ENCODE data around the gene KIAA1614.
"Not testable (repeated sequence)": the region's sequence is repeated elsewhere in the genome, so short reads cannot be mapped to it uniquely, and the experiment has no call there.

The KIAA1614 gene

DNA sequence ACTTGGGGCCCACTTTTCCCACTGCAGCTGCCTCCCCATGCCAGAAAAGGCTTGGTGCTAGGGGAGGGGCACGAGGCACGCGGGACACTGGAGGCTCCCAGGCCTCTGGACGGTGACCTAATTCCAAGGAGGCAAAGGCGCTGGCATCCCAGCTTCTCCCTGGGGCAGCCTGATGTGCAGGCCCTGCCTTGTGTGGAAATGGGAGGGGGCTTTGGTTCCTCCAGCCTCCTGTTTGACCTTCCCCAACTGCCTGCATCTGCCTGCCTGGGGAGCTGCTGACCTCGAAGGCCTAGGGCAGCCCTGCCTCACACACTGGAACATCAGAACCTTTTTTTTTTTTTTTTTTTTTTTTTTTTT, 39.9 kb downstream of the KIAA1614 start:
- Histone ChIP-seq H3K9me3 (ENCODE audit: control extremely low read depth in 1 of 5, control insufficient read depth in 4 of 5, insufficient read depth in 2 of 5, low read depth in 1 of 5, low read length in 4 of 5) (peaks cover 0 to 12% (median 0%) of the 10 kb centered on the region in 5 experiments), H3K4me3 (ENCODE audit: control insufficient read depth in 1 of 7, extremely low read depth in 1 of 7, insufficient read depth in 4 of 7, low read depth in 2 of 7, low read length in 6 of 7) (no peak overlapping the region), H3K36me3 (ENCODE audit: control insufficient read depth in 4 of 4, insufficient read depth in 4 of 4, low read length in 3 of 4) (peaks cover 3 to 39% (median 7%) of the 10 kb centered on the region in 4 experiments), H3K27me3 (replicated peaks in 2 of 5; ENCODE audit: control insufficient read depth in 4 of 5, insufficient read depth in 5 of 5, low read length in 4 of 5) (no peaks in the 10 kb centered on the region), H3K27ac (ENCODE audit: insufficient read depth in 1 of 2, low read depth in 1 of 2, low read length in 2 of 2, poor library complexity in 1 of 2, severe bottlenecking in 2 of 2) (no peak overlapping the region), H3K4me1 (ENCODE audit: control extremely low read depth in 1 of 4, control insufficient read depth in 4 of 4, insufficient read depth in 4 of 4, low read length in 3 of 4) (peaks cover 0 to 15% (median 6%) of the 10 kb centered on the region in 4 experiments)
- WGBS (ENCODE audit: insufficient coverage), result 95% methylated on average over 4 of the region's 6 CpGs
- ChIA-PET CTCF (no interaction called here), POLR2A (no interaction called here)
- no peak for DNase-seq

- no peak overlapping the region for H3K27ac ChIP-seq (ENCODE audit: insufficient read depth in 1 of 2, low read depth in 1 of 2, low read length in 2 of 2, poor library complexity in 1 of 2, severe bottlenecking in 2 of 2)
- DNase-seq, result peak in 2 of 3 donors; percentile 34 to 50
- 17% methylated on average over 40 of the region's 41 CpGs for WGBS (ENCODE audit: insufficient coverage)
- peaks cover 0 to 4% (median 0%) of the 10 kb centered on the region in 5 experiments for H3K9me3 ChIP-seq (ENCODE audit: control extremely low read depth in 1 of 5, control insufficient read depth in 4 of 5, insufficient read depth in 2 of 5, low read depth in 1 of 5, low read length in 4 of 5)
- peak overlapping the region in 6 of 7 experiments; percentile 42 to 75 (median 62) for H3K4me3 ChIP-seq (ENCODE audit: control insufficient read depth in 1 of 7, extremely low read depth in 1 of 7, insufficient read depth in 4 of 7, low read depth in 2 of 7, low read length in 6 of 7)
- H3K27me3 ChIP-seq (replicated peaks in 2 of 5; ENCODE audit: control insufficient read depth in 4 of 5, insufficient read depth in 5 of 5, low read length in 4 of 5), result no peaks in the 10 kb centered on the region
- ChIA-PET CTCF (no interaction called here), POLR2A (no interaction called here)
- peaks cover 2 to 35% (median 8%) of the 10 kb centered on the region in 4 experiments for H3K36me3 ChIP-seq (ENCODE audit: control insufficient read depth in 4 of 4, insufficient read depth in 4 of 4, low read length in 3 of 4)
- peaks cover 0 to 15% (median 6%) of the 10 kb centered on the region in 4 experiments for H3K4me1 ChIP-seq (ENCODE audit: control extremely low read depth in 1 of 4, control insufficient read depth in 4 of 4, insufficient read depth in 4 of 4, low read length in 3 of 4)
These were observed 40.8 kb downstream of the KIAA1614 start for GRCh38 chr1:180953291-180954004.

DNA sequence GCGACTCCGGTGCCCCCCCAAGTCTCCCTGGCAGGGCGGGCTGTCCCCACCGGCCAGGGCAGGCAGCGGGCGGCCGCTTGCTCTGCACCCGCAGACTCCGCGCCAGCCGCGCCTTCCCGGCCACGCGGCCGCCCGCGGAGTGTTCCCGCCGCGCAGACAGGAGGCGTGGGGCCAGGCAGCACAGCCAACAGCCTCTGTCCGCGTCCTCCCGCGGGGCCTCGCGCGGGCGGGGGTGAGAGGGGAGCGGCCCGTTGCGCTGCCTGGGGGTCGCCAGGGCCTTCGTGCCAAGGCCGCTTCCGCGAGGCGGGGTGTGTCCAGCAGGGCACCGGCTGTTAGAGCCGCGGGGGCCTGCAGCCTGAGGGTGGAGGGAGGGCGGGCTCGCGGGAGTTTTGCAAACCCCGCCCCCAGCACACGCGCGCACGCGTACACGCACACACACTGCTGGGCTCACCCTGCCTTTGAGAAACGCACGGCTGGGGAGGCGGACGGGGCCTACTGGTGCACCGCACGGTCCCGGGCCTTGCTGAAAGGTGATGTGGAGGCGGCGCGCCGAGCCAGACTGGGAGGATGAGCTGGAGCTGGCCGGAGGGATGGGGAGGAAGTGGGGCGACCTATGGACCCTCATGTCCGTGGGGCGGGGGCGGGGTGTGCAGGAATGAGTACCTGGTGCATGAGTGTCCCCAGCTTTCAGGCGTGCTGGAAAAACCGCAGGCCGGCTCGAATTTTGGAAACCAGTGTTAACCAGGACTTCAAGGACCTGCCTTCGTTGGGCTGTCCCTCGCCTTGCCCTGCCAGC, 41.5 kb downstream of the KIAA1614 start:
- Histone ChIP-seq H3K4me3 (ENCODE audit: control insufficient read depth in 1 of 7, extremely low read depth in 1 of 7, insufficient read depth in 4 of 7, low read depth in 2 of 7, low read length in 6 of 7) (peak overlapping the region in 6 of 7 experiments; percentile 42 to 75 (median 62)), H3K4me1 (ENCODE audit: control extremely low read depth in 1 of 4, control insufficient read depth in 4 of 4, insufficient read depth in 4 of 4, low read length in 3 of 4) (peaks cover 0 to 15% (median 6%) of the 10 kb centered on the region in 4 experiments), H3K27ac (ENCODE audit: insufficient read depth in 1 of 2, low read depth in 1 of 2, low read length in 2 of 2, poor library complexity in 1 of 2, severe bottlenecking in 2 of 2) (no peak overlapping the region), H3K36me3 (ENCODE audit: control insufficient read depth in 4 of 4, insufficient read depth in 4 of 4, low read length in 3 of 4) (peaks cover 2 to 33% (median 6%) of the 10 kb centered on the region in 4 experiments), H3K27me3 (replicated peaks in 2 of 5; ENCODE audit: control insufficient read depth in 4 of 5, insufficient read depth in 5 of 5, low read length in 4 of 5) (no peaks in the 10 kb centered on the region), H3K9me3 (ENCODE audit: control extremely low read depth in 1 of 5, control insufficient read depth in 4 of 5, insufficient read depth in 2 of 5, low read depth in 1 of 5, low read length in 4 of 5) (no peaks in the 10 kb centered on the region)
- POLR2A ChIA-PET, result no interaction called here
- DNase-seq, result peak; percentile 57 to 81 (median 73)
- CTCF ChIA-PET, result interaction anchor here (1.0 kb wide), 1 partner anchor 29 kb away, joined by 3 read pairs; no protein-coding TSS in a partner anchor
- 20% methylated on average over 63 of the region's 74 CpGs for WGBS (ENCODE audit: insufficient coverage)

DNA sequence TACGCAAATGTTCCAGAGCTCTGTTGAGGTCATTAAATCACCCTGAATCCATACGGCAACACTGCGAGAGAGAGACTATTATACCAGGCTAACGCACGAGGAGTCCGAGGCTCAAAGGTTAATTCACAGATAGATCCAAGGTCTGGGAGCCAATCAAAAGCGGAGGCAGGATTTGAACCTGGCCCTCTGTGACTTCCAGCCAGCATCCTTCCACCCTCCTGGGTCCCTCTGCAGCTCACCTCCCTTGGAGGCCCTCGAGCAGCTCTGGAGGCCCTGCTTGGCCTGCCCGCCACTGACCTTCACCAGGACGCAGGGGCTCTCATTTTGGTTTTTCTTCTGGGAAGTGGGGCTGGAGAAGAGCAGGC, 42.1 kb downstream of the KIAA1614 start:
- WGBS (ENCODE audit: insufficient coverage), result 97% methylated on average over 7 of the region's 10 CpGs
- POLR2A ChIA-PET, result no interaction called here
- Histone ChIP-seq H3K4me1 (ENCODE audit: control extremely low read depth in 1 of 4, control insufficient read depth in 4 of 4, insufficient read depth in 4 of 4, low read length in 3 of 4) (peaks cover 0 to 15% (median 6%) of the 10 kb centered on the region in 4 experiments), H3K36me3 (ENCODE audit: control insufficient read depth in 4 of 4, insufficient read depth in 4 of 4, low read length in 3 of 4) (peaks cover 0 to 28% (median 6%) of the 10 kb centered on the region in 4 experiments), H3K27ac (ENCODE audit: insufficient read depth in 1 of 2, low read depth in 1 of 2, low read length in 2 of 2, poor library complexity in 1 of 2, severe bottlenecking in 2 of 2) (no peak overlapping the region), H3K9me3 (ENCODE audit: control extremely low read depth in 1 of 5, control insufficient read depth in 4 of 5, insufficient read depth in 2 of 5, low read depth in 1 of 5, low read length in 4 of 5) (no peaks in the 10 kb centered on the region), H3K27me3 (replicated peaks in 2 of 5; ENCODE audit: control insufficient read depth in 4 of 5, insufficient read depth in 5 of 5, low read length in 4 of 5) (no peaks in the 10 kb centered on the region), H3K4me3 (ENCODE audit: control insufficient read depth in 1 of 7, extremely low read depth in 1 of 7, insufficient read depth in 4 of 7, low read depth in 2 of 7, low read length in 6 of 7) (no peak overlapping the region)
- CTCF ChIA-PET, result interaction anchor here (1.0 to 1.5 kb wide), 2 partner anchors 29 to 82 kb away, joined by 3 to 4 read pairs; no protein-coding TSS in a partner anchor
- no peak for DNase-seq

DNA sequence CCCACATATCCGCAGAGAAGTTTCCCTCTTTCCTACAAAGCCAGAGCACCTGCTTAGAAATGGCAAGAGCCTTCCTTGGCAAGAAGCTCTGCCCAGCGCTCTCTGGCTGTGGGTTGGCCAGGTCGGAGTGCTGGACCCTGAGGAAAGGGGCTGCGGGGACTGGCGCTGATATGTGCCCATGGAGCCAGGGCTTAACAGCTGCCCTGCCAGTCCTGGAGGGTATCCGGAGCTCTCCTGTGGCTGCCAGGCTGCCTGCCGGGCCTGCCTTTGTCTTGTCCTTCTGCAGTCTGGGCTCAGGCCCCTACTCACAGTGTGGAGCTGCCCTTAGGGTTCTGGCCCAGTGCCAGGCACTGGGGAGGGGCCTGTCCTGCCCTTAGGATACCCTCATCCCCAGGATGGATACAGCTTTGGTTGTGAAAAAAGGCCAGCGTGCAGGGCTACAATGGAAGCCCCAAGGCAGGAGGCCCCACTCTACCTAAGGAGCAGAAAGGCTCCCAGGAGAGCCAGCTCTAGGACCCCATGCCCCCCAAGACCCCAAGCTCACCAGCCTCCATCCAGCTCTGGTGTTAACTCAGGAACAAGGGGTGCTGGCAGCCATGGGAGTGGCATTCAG, 43.4 kb downstream of the KIAA1614 start:
- Histone ChIP-seq H3K4me1 (ENCODE audit: control extremely low read depth in 1 of 4, control insufficient read depth in 4 of 4, insufficient read depth in 4 of 4, low read length in 3 of 4) (peaks cover 0 to 15% (median 6%) of the 10 kb centered on the region in 4 experiments), H3K27me3 (replicated peaks in 2 of 5; ENCODE audit: control insufficient read depth in 4 of 5, insufficient read depth in 5 of 5, low read length in 4 of 5) (no peaks in the 10 kb centered on the region), H3K4me3 (ENCODE audit: control insufficient read depth in 1 of 7, extremely low read depth in 1 of 7, insufficient read depth in 4 of 7, low read depth in 2 of 7, low read length in 6 of 7) (no peak overlapping the region), H3K9me3 (ENCODE audit: control extremely low read depth in 1 of 5, control insufficient read depth in 4 of 5, insufficient read depth in 2 of 5, low read depth in 1 of 5, low read length in 4 of 5) (no peaks in the 10 kb centered on the region), H3K36me3 (ENCODE audit: control insufficient read depth in 4 of 4, insufficient read depth in 4 of 4, low read length in 3 of 4) (peaks cover 2 to 24% (median 8%) of the 10 kb centered on the region in 4 experiments), H3K27ac (ENCODE audit: insufficient read depth in 1 of 2, low read depth in 1 of 2, low read length in 2 of 2, poor library complexity in 1 of 2, severe bottlenecking in 2 of 2) (no peak overlapping the region)
- POLR2A ChIA-PET, result no interaction called here
- CTCF ChIA-PET, result interaction anchor here (0.7 to 1.5 kb wide), 2 partner anchors 10 to 81 kb away, joined by 3 to 4 read pairs; no protein-coding TSS in a partner anchor
- 94% methylated on average over 7 of the region's 8 CpGs for WGBS (ENCODE audit: insufficient coverage)
- DNase-seq, result no peak

DNA sequence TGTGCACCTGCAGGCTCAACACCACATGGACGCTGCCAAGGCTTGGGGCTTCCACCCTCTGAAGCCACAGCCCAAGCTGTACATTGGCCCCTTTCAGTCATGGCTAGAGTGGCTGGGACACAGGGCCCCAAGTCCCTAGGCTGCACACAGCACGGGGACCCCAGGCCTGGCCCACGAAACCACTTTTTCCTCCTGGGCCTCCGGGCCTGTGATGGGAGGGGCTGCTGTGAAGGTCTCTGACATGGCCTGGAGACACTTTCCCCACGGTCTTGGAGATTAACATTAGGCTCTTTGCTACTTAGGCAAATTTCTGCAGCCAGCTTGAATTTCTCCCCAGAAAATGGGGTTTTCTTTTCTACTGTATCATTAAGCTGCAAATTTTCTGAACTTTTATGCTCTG, 46.9 kb downstream of the KIAA1614 start:
- H3K4me1 ChIP-seq (ENCODE audit: control extremely low read depth in 1 of 4, control insufficient read depth in 4 of 4, insufficient read depth in 4 of 4, low read length in 3 of 4); POLR2A ChIA-PET; H3K27me3 ChIP-seq (replicated peaks in 2 of 5; ENCODE audit: control insufficient read depth in 4 of 5, insufficient read depth in 5 of 5, low read length in 4 of 5); H3K9me3 ChIP-seq (ENCODE audit: control extremely low read depth in 1 of 5, control insufficient read depth in 4 of 5, insufficient read depth in 2 of 5, low read depth in 1 of 5, low read length in 4 of 5); H3K27ac ChIP-seq (ENCODE audit: insufficient read depth in 1 of 2, low read depth in 1 of 2, low read length in 2 of 2, poor library complexity in 1 of 2, severe bottlenecking in 2 of 2); CTCF ChIA-PET; DNase-seq; H3K4me3 ChIP-seq (ENCODE audit: control insufficient read depth in 1 of 7, extremely low read depth in 1 of 7, insufficient read depth in 4 of 7, low read depth in 2 of 7, low read length in 6 of 7): not testable (repeated sequence)
- 97% methylated on average over 5 of the region's 5 CpGs for whole genome bisulfite sequencing (ENCODE audit: insufficient coverage)
- H3K36me3 ChIP-seq (ENCODE audit: control insufficient read depth in 4 of 4, insufficient read depth in 4 of 4, low read length in 3 of 4), result peaks cover 4 to 37% (median 17%) of the 10 kb centered on the region in 4 experiments

Measured in common myeloid progenitor, CD34-positive (primary cell).